ENCODE results near the gene KLF8. TPM values are rescaled to one million over a fixed set of nuclear protein-coding genes. Genes with fewer than 3 reads are reported as not detected.

Gene KLF8
- total and polyA plus RNA-seq, 9 of the 15 experiments (the other 6 are each of a cell fraction or from before 2014, with no cell fraction given) = 0.01 to 0.10 (median 0.04) TPM; not detected in 3

DNA sequence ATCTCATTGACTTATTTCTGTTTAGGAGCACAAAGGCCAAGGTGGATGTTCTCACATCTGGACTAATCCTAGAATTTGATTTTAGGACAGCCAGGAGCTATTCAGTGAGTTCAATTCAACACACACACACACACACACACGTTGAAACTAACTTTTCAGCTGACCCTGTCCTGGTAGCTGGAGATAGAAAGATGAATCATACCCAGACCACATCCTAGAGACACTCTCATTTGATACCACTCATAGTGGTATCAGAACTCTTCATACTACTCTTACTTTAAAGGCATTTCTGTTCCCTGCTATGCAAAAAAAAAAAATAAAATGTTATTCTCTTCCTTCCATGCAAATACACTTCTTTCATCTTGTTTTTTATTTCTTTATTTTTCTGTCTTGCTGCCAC, 36.7 kb downstream of the KLF8 start:
- H3K9me1 ChIP-seq (ENCODE audit: control insufficient read depth, insufficient read depth, low read length) = no peaks in the 10 kb centered on the region
- DNase-seq (ENCODE audit: extremely low read depth in 1 of 4, low spot score in 3 of 4) (no peak), FAIRE-seq (no peak), ATAC-seq (no peak)
- no peaks in the 10 kb centered on the region for H3K4me1 ChIP-seq (replicated peaks in 1 of 2; ENCODE audit: control insufficient read depth in 2 of 2, insufficient read depth in 2 of 2, low read length in 2 of 2)
- H3K4me3 ChIP-seq = no peak overlapping the region
- no peak overlapping the region for H3K27ac ChIP-seq (ENCODE audit: extremely low read depth, low read depth, low read length)
- TF ChIP-seq, protein P1, sequence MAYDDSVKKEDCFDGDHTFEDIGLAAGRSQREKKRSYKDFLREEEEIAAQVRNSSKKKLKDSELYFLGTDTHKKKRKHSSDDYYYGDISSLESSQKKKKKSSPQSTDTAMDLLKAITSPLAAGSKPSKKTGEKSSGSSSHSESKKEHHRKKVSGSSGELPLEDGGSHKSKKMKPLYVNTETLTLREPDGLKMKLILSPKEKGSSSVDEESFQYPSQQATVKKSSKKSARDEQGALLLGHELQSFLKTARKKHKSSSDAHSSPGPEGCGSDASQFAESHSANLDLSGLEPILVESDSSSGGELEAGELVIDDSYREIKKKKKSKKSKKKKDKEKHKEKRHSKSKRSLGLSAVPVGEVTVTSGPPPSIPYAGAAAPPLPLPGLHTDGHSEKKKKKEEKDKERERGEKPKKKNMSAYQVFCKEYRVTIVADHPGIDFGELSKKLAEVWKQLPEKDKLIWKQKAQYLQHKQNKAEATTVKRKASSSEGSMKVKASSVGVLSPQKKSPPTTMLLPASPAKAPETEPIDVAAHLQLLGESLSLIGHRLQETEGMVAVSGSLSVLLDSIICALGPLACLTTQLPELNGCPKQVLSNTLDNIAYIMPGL (CRISPR knock-in tag; IDR thresholded peaks at IDR 0.05) = no peak
- TF ChIP-seq, protein P2, sequence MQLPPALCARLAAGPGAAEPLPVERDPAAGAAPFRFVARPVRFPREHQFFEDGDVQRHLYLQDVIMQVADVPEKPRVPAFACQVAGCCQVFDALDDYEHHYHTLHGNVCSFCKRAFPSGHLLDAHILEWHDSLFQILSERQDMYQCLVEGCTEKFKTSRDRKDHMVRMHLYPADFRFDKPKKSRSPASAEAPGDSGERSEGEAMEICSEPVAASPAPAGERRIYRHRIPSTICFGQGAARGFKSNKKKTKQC (CRISPR knock-in tag; IDR thresholded peaks at IDR 0.05) = no peak
- TF ChIP-seq, protein P3, sequence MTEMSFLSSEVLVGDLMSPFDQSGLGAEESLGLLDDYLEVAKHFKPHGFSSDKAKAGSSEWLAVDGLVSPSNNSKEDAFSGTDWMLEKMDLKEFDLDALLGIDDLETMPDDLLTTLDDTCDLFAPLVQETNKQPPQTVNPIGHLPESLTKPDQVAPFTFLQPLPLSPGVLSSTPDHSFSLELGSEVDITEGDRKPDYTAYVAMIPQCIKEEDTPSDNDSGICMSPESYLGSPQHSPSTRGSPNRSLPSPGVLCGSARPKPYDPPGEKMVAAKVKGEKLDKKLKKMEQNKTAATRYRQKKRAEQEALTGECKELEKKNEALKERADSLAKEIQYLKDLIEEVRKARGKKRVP (CRISPR knock-in tag; IDR thresholded peaks at IDR 0.05) = no peak
- TF ChIP-seq, protein P4, sequence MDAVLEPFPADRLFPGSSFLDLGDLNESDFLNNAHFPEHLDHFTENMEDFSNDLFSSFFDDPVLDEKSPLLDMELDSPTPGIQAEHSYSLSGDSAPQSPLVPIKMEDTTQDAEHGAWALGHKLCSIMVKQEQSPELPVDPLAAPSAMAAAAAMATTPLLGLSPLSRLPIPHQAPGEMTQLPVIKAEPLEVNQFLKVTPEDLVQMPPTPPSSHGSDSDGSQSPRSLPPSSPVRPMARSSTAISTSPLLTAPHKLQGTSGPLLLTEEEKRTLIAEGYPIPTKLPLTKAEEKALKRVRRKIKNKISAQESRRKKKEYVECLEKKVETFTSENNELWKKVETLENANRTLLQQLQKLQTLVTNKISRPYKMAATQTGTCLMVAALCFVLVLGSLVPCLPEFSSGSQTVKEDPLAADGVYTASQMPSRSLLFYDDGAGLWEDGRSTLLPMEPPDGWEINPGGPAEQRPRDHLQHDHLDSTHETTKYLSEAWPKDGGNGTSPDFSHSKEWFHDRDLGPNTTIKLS (IDR thresholded peaks at IDR 0.05; ENCODE audit: borderline replicate concordance, low read depth) = no peak
- TF ChIP-seq ZNF445 (CRISPR knock-in tag; IDR thresholded peaks at IDR 0.05; ENCODE audit: low read depth) (no peak), GATA2 (CRISPR knock-in tag; IDR thresholded peaks at IDR 0.05) (no peak), ZNF133 (CRISPR knock-in tag; IDR thresholded peaks at IDR 0.05) (no peak), ELF1 (tag; IDR thresholded peaks at IDR 0.05) (no peak), ZNF584 (CRISPR knock-in tag; IDR thresholded peaks at IDR 0.05; ENCODE audit: low read depth) (no peak), ATF7 (IDR thresholded peaks at IDR 0.05) (no peak), MECOM (CRISPR knock-in tag; IDR thresholded peaks at IDR 0.05) (no peak), ZKSCAN3 (CRISPR knock-in tag; IDR thresholded peaks at IDR 0.05) (no peak), ZNF76 (CRISPR knock-in tag; IDR thresholded peaks at IDR 0.05; ENCODE audit: borderline replicate concordance) (no peak), ZNF436 (CRISPR knock-in tag; IDR thresholded peaks at IDR 0.05) (no peak), ZNF212 (CRISPR knock-in tag; IDR thresholded peaks at IDR 0.05) (no peak)
- TF ChIP-seq, protein P5, sequence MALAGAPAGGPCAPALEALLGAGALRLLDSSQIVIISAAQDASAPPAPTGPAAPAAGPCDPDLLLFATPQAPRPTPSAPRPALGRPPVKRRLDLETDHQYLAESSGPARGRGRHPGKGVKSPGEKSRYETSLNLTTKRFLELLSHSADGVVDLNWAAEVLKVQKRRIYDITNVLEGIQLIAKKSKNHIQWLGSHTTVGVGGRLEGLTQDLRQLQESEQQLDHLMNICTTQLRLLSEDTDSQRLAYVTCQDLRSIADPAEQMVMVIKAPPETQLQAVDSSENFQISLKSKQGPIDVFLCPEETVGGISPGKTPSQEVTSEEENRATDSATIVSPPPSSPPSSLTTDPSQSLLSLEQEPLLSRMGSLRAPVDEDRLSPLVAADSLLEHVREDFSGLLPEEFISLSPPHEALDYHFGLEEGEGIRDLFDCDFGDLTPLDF (CRISPR knock-in tag; IDR thresholded peaks at IDR 0.05) = no peak
- H3K36me3 ChIP-seq (ENCODE audit: control insufficient read depth, insufficient read depth, low read length) = no peaks in the 10 kb centered on the region
- in situ Hi-C loops (cut with MboI) (no loop called here), intact Hi-C loops (cut with micrococcal nuclease) (no loop called here)
- no peak overlapping the region for H3K4me2 ChIP-seq (ENCODE audit: insufficient read depth, low read length)
- POLR2A ChIA-PET = interaction anchor here (0.5 kb wide), 1 partner anchor 9 kb away, joined by 3 read pairs; no protein-coding TSS in a partner anchor
- CTCF ChIA-PET (ENCODE audit: low intra/inter-chr PET ratio) = no interaction called here
- no TSS peak for BruUV-seq (replicated peaks)
- 0% methylated on average over 1 of the region's 1 CpG for whole genome bisulfite sequencing (ENCODE audit: insufficient coverage, low coverage, missing lambda C conversion rate)
- no peak overlapping the region for H2AFZ ChIP-seq (ENCODE audit: low read depth, low read length)
- no peaks in the 10 kb centered on the region for H3K9me3 ChIP-seq (replicated peaks; ENCODE audit: control insufficient read depth, insufficient read depth, low read depth, low read length)
- no peaks in the 10 kb centered on the region for H3K79me2 ChIP-seq (ENCODE audit: control insufficient read depth, insufficient read depth, low read length)
- no peak overlapping the region for H3K9ac ChIP-seq (ENCODE audit: insufficient read depth in 1 of 2, low read depth in 2 of 2, low read length in 2 of 2)
- H4K20me1 ChIP-seq (replicated peaks; ENCODE audit: control insufficient read depth, insufficient read depth, low read length) = no peaks in the 10 kb centered on the region
- H3K27me3 ChIP-seq (ENCODE audit: control insufficient read depth in 2 of 2, insufficient read depth in 2 of 2, low read length in 2 of 2) = no peaks in the 10 kb centered on the region
